SIG-M5 treated with dmso at 0.1 percent for 504 hours (cell line): Measurements from ENCODE around the gene ASB8.
"Not testable (repeated sequence)": the region's sequence is repeated elsewhere in the genome, so short reads cannot be mapped to it uniquely, and the experiment has no call there.

ENCODE experiments used
- DNase-seq: peaks from one replicate; lab custom pipeline; 2025; ENCODE audit not compliant: unreplicated experiment; lab: John Stamatoyannopoulos, UW

Gene ASB8

GRCh38 chr12:48183091-48183875 lies 26.0 kb upstream of the ASB8 start, which contains the start of gene CCDC184:
Gene CCDC184, plus strand, starts transcription at chr12:48183644. Its CDS starts 479 bp downstream, at chr12:48184123.
- peak; percentile 59 for DNase-seq

GRCh38 chr12:48182631-48183030 lies 25.3 kb upstream of the ASB8 start:
- no peak for DNase-seq

DNA sequence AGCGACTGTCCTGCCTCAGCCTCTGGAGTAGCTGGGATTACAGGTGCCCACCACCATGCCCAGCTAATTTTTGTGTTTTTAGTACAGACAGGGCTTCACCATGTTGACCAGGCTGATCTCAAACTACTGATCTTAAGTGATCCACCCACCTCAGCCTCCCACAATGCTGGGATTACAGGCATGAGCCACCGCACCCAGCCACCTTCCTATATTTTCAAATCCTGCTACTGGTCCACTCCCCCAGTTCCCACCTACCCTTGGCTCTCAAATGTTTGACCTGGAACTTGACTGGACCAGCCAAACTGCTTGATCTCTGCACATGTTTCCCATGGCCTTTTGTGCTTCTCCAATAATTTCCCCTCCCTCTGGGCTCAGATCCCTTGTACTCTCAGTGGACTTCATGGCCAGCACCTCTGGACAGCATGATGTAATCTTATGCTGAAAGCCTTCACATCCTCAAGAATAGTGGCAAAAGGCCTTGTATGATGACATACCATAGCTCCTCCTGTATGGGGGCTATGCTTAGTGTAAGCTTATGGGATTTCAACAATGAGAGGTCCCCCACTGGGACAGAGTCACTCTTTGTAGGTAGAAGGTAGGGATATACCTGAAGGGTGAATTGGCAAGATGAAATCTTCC lies 23.7 kb upstream of the ASB8 start:
- DNase-seq, result no peak

DNA sequence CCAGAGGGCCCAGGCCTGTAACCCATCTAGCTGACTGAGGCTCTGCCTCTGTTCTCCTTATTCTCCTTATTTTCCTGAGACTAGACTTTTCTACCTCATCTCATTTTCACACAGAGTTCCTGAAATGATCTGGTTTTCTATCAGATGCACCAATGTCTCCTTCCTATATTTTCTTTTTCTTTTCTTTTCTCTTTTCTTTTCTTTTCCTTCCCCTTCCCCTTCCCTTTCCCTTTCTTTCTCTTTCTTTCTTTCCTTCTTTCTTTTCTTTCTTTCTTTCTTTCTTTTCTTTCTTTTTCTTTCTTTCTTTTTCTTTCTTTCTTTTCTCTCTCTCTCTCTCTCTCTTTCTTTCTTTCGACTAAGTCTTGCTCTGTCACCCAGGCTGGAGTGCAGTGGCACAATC lies 23.1 kb upstream of the ASB8 start:
- DNase-seq, result no peak

GRCh38 chr12:48179466-48179865 lies 22.2 kb upstream of the ASB8 start:
- no peak for DNase-seq

DNA sequence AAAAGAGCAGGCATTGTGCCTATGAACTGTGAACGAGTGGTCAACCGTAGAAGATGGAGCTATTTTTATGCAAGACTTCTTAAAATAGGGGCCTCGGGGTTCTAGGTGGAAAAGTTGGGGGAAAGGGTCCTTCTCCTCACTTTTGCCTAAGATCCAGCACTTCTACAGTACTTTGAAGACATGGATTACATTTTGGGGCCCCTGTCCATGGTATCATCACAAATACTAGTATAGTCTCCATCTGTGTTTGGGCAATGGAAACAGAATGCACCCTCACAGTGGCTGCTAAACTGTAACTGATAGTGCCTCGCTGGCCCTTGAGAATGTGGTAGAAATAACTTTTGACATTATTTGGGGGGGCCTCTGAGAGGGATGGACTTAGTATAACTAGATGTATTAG lies 20.7 kb upstream of the ASB8 start:
- DNase-seq, result no peak

GRCh38 chr12:48176417-48176751 lies 19.1 kb upstream of the ASB8 start:
- no peak for DNase-seq

- no peak for DNase-seq
Measured at GRCh38 chr12:48175613-48176416, 18.5 kb upstream of the ASB8 start.

- no peak for DNase-seq
Measured at GRCh38 chr12:48169011-48169410, 11.7 kb upstream of the ASB8 start.

DNA sequence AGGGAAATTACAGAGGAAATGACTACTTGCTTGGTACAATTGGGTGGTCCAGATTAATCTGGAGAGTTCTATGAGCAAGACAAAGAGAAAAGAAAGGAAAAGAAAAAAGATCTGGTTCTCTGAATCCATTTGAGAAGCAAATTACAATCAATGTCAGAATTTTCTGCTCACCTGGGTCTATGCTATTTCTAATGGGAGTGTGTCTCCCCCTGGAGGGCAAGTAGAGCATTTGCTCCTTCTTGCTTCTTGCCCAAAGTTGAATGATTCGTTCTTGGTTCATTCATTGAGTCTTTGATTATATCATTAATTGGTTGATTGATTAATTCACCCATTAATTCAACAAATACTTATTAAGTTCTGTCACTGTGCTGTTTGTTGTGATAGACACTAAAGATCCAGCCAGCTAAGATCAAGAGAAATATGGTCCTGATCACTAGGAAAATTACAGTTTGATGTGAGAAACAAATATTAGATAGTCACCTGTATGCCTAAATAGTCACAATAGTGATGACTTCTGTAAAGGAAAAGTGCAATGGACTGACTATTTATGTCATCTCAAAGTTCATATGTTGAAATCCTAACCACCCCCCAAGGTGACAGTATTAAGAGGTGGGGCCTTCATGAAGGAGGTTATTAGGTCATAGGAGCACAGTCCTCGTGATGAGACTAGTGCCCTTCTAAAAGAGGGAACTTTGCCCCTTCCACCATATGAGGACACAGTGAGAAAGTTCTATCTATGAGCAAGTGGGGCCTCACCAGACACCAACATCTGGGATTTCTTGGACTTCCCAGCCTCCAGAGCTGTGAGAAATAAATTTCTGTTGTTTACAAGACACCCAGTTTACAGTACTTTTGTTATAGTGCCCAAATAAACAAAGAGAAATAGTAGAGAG lies 8.0 kb upstream of the ASB8 start:
- peak; percentile 66 for DNase-seq

DNA sequence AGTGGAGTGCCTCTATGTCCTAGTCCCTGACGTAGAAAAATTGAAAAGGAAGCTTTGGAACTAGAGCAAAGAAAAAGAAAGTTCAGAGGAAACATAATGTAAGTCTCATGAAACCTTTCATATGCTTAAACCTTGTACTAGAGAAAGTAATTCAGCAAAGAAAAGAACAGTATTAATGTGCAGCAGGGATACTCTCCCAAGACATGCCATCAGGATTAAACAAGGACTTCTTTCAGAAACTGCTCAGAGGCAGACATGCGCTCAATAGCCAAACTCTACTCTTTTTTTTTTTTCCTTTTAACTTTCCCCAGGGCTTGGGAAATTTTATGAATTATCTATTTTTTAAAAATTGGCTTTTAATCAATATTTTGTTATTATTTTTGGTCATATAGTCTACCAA lies 7.1 kb upstream of the ASB8 start:
- no peak for DNase-seq

- DNase-seq, result no peak
Measured at GRCh38 chr12:48163150-48163747, 5.9 kb upstream of the ASB8 start.

- DNase-seq, result peak; percentile 28
Measured at GRCh38 chr12:48160807-48161206, 3.5 kb upstream of the ASB8 start.

DNA sequence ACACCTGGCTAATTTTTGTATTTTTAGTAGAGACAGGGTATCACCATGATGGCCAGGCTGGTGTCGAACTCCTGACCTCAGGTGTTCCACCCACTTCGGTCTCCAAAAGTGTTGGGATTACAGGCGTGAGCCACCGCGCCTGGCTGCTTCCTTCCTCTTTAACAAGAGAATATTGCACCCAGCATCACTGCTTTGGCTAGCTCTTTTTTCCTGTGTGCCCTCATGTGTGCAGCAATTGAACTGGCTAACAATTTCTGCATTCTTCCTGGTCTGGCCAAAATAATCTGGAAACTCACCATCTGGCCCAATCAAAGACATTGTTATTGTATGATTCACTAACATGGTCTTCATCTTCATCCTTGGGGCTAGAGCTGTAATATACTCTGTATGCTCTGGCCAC lies 2.7 kb upstream of the ASB8 start:
- no peak for DNase-seq

DNA sequence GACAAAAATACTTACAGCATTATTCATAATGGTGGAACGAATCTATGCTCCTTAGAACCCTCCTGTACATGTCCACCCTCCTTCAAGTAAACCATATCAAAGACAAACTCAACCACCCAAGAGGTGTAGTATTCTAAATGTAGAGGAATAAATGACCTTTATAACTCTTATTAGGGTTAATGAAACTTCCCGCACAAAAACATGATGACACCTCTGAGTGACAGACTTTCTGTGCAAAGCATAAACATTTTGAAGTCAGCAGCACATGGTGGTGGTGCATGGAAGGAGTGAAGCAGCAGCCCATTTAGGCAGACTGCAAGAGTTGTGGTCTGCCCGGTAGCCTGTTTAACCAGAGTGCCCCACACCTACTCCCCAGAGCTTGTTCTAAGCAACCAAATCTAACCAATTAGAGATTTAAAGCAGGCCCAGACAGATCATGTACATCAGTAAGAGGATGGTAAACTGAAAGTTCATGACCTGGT lies 615 bp upstream of the ASB8 start:
- DNase-seq, result no peak

DNA sequence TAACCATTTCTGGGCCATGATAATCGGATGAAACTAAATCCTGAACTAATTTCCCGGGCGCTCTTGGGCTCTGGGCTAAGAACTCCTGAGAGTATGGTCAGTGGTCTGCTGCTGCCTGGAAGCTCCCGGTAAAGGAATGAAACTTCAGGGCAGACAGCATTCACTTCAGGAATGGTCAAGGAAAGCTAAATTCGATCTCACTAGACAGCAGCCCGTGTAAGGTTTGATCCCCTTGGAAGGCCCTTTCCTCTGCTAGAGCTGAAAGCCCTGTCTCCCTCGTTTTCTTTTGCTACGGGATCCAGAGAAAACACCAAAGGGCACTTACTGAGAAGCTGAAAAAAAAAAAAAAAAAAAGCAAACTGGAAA lies 680 bp downstream of the ASB8 start:
- DNase-seq, result no peak

GRCh38 chr12:48155786-48156185 lies 1.5 kb downstream of the ASB8 start:
- not testable (repeated sequence) for DNase-seq

DNA sequence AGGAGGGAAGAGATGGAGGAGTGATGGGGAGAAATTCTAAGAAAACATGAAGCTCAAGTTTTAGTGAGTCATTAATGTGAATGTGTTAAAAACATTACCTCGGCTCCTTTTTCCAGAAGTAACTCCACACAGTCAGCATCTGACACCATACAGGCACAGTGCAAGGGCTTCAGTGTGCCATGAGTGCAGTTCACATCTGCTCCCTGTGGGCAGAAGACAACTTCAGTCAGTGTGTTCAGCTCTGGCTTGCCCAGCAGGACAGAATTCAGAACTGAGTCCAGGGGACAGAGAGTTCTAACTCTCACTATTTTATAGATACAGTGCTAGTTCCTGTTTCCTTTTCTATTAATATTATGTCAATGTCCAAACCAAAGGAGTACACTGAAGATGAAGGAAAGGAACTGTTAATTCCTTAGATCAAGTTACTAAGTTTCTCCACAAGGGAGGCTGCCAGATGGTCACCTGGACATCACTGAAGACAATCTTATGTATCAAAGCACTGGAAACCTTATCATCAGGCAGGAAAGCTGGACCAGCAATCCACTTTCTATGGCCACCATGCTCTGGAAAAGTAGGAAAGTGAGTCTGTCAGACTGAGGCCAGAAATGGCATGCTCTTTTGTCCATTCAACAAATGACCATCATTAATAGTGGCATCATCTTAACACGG lies 6.1 kb downstream of the ASB8 start:
- DNase-seq, result no peak

DNA sequence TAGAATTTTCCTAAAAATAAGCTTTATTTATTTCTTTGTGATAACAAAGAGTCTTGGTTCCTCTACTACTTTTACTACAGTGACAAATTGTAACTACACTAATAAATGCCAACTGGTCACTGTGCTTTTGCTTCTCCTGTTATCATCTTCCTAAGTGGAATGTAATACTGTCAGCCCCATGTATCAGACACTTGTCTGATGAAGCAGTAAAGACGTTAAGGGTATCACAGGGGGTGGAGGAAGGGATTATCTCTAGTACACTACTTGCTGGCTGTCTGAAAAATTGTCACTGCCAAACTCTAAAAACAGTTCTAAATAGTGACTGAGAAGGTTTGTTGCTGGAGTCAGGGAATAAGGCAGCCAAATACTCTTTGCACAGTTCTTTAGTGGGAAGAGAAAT lies 11.3 kb downstream of the ASB8 start:
- no peak for DNase-seq

DNA sequence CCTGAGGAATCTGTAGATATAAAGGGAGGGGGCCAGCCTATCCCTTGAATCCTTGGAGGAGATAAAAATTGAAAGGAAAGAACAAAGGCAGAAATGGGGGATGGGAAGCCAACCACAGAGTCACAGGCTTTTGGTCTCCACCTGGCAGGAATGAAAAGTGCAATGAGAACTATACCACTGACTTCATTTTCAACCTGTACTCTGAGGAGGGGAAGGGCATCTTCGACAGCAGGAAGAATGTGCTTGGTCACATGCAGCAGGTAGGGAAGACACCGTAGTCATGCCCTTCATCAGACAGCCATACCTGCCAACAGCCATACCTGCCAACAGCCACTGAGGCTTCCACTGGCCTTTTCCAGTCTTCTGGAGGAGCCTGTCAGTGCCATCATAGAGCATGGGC lies 13.4 kb downstream of the ASB8 start:
- no peak for DNase-seq
